Urinary bladder (tissue), 4 donors: ENCODE results near the gene CFAP119. TPM values are rescaled to one million over a fixed set of nuclear protein-coding genes. Genes with fewer than 3 reads are reported as not detected.

Experiments used
- DNase-seq: peaks from one replicate; pipeline ENCODE4 v3.0.0-alpha.2; 2015; ENCODE audit errors: extremely low spot score
- H3K27ac ChIP-seq: one replicate; pipeline ENCODE4 v1.5.1; 2013; ENCODE audit warnings: low read depth, mild to moderate bottlenecking, moderate library complexity
- H3K36me3 ChIP-seq: one replicate; pipeline ENCODE4 v1.6.1; 2013; ENCODE audit warnings: mild to moderate bottlenecking, moderate library complexity; ENCODE audit not compliant: insufficient read depth
- H3K4me1 ChIP-seq: one replicate; pipeline ENCODE4 v1.6.1; 2013; ENCODE audit warnings: mild to moderate bottlenecking, moderate library complexity; ENCODE audit not compliant: insufficient read depth
- H3K4me3 ChIP-seq: one replicate; pipeline ENCODE4 v1.5.1; 2013; ENCODE audit warnings: low read depth, low read length
- WGBS: extraction: QIAGEN DNeasy Blood & Tissue Kit; methylation state at CpG from one replicate; pipeline ENCODE4 v1.1.7; 2013; 5-methylcytosine and 5-hydroxymethylcytosine counted together
- polyA plus RNA-seq: library from polyadenylated mRNA; stranded (reverse); fragments of 200-250 nt; gene quantifications from one replicate; pipeline ENCODE4 v1.2.3, GENCODE V29; 2013
- total RNA-seq: library from RNA; depleted of rRNA; stranded (reverse); fragments of >200 nt; gene quantifications from one replicate; pipeline ENCODE4 v1.2.3, GENCODE V29; 2014
- donor health status: healthy with polysubstance abuse.
- donor health status: healthy.

The CFAP119 gene
- total and polyA plus RNA-seq, 2 donors = 1.3 to 3.1 TPM

DNA sequence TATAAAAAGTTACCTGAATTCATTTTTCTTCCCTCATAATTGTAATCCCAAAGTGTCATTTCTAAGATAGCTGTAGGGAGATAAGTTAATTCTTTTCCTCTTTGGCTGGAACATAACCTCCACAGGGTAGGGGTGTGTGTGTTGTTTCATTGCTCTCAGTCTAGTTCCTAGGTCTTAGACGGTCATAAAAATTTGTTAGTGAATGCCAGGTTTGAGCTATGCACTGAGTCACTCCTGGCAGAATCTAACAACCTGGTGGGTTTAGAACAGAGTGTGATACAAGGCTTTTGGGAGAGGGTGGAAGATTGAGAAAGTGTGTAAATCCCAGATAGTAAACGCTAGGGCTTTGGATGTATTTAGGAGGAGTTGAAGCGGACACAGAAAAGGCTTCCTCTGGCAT lies 14.5 kb downstream of the CFAP119 start:
- 33% methylated on average over 3 of the region's 3 CpGs for WGBS
- DNase-seq = no peak
- Histone ChIP-seq H3K4me1 (no peaks in the 10 kb centered on the region), H3K27ac (peak overlapping the region; percentile 78), H3K36me3 (no peaks in the 10 kb centered on the region), H3K4me3 (peak overlapping the region; percentile 39)

- DNase-seq = no peak
- 90% methylated on average over 9 of the region's 9 CpGs for WGBS
- Histone ChIP-seq H3K27ac (no peak overlapping the region), H3K4me3 (no peak overlapping the region), H3K36me3 (no peaks in the 10 kb centered on the region), H3K4me1 (no peaks in the 10 kb centered on the region)
These were observed 15.2 kb downstream of the CFAP119 start for GRCh38 chr16:30746638-30747175.

GRCh38 chr16:30745082-30745481 lies 16.8 kb downstream of the CFAP119 start:
- Histone ChIP-seq H3K4me1 (no peaks in the 10 kb centered on the region), H3K36me3 (no peaks in the 10 kb centered on the region), H3K27ac (no peak overlapping the region), H3K4me3 (no peak overlapping the region)
- DNase-seq = no peak
- 82% methylated on average over 2 of the region's 2 CpGs for WGBS

- Histone ChIP-seq H3K4me3 (no peak overlapping the region), H3K4me1 (no peaks in the 10 kb centered on the region), H3K27ac (no peak overlapping the region), H3K36me3 (no peaks in the 10 kb centered on the region)
- WGBS = 68% methylated on average over 2 of the region's 2 CpGs
- no peak for DNase-seq
These were observed 17.7 kb downstream of the CFAP119 start for GRCh38 chr16:30744183-30744582.

GRCh38 chr16:30743716-30744115 lies 18.1 kb downstream of the CFAP119 start:
- H3K36me3 ChIP-seq = peaks cover under 1% of the 10 kb centered on the region
- WGBS = 91% methylated on average over 11 of the region's 11 CpGs
- no peaks in the 10 kb centered on the region for H3K4me1 ChIP-seq
- H3K27ac ChIP-seq = no peak overlapping the region
- H3K4me3 ChIP-seq = no peak overlapping the region
- DNase-seq = no peak

GRCh38 chr16:30741461-30741914 lies 20.4 kb downstream of the CFAP119 start:
- Histone ChIP-seq H3K27ac (peak overlapping the region; percentile 66), H3K4me3 (no peak overlapping the region), H3K4me1 (no peaks in the 10 kb centered on the region), H3K36me3 (peaks cover 6% of the 10 kb centered on the region)
- 81% methylated on average over 6 of the region's 6 CpGs for WGBS
- DNase-seq = peak; percentile 70

DNA sequence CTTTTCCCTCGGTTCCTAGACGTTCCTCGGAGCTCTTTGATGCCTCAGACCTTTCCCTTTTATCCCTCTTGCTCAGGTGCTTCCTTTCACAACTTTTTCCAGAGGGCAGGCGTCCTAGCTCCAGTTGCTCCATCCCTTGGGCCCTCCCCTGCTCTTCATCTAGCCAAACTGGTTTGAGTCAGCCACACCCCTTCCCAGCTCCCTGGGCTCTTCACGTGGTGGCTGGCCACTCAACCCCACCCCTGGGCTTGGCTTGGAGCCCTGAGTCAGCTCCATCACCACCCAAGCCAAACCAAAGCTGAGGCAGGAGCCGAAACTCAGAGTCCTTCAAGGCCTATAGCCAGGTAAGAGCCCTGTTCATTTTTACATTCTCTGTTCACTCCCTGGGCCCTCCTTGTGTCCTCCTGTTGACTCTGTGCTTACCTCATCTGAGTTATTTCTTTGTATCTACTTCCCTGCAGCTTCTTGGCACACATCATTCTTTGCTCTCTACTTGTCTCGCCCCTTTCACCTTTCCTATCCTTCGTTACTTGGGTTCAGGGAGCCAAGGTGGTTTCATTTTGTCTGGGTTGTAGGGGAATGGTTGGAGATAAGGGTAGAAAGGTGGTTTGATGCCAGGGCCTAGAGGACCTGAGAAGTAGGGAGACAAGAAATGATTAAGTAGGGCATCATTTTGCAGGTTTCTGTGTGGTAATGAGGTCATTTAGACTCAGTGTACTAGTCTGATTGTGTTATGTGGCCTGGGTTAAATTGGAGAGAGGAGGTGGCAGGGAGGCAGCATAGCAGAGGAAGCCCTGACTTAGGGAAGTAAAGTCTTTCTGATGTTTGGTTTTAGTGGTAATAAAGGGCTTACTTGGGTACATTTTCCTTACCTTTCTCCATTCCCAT lies 21.3 kb downstream of the CFAP119 start:
- 46% methylated on average over 8 of the region's 8 CpGs for WGBS
- no peaks in the 10 kb centered on the region for H3K4me1 ChIP-seq
- H3K27ac ChIP-seq = peak overlapping the region; percentile 66
- DNase-seq = peak; percentile 73
- H3K4me3 ChIP-seq = no peak overlapping the region
- peaks cover 6% of the 10 kb centered on the region for H3K36me3 ChIP-seq

- H3K4me1 ChIP-seq = no peaks in the 10 kb centered on the region
- H3K27ac ChIP-seq = peak overlapping the region; percentile 33
- H3K36me3 ChIP-seq = peaks cover 6% of the 10 kb centered on the region
- 87% methylated on average over 37 of the region's 37 CpGs for WGBS
- no peak for DNase-seq
- H3K4me3 ChIP-seq = no peak overlapping the region
These were observed 22.6 kb downstream of the CFAP119 start for GRCh38 chr16:30738984-30739951.

DNA sequence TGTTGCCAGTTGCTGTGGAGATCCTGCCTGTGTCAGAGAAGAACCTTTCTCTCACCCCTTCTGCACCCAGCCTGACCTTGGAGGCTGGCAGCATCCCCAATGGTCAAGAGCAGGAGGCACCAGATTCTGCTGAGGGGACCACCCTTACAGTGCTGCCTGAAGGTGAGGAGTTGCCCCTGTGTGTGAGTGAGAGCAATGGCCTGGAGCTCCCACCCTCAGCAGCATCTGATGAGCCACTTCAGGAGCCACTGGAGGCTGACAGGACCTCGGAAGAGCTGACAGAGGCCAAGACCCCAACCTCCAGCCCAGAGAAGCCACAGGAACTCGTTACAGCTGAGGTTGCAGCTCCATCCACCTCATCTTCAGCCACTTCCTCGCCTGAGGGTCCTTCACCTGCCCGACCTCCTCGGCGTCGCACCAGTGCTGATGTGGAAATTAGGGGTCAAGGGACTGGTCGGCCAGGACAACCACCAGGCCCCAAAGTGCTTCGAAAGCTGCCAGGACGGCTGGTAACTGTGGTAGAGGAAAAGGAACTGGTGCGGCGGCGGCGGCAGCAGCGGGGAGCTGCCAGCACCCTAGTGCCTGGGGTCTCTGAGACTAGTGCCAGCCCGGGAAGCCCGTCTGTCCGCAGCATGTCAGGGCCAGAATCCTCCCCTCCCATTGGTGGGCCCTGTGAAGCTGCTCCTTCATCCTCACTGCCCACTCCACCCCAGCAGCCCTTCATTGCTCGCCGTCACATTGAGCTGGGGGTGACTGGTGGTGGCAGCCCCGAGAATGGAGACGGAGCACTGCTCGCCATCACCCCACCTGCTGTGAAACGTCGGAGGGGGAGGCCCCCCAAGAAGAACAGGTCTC lies 23.8 kb downstream of the CFAP119 start:
- WGBS = 91% methylated on average over 25 of the region's 25 CpGs
- Histone ChIP-seq H3K4me1 (no peaks in the 10 kb centered on the region), H3K36me3 (peaks cover 6% of the 10 kb centered on the region), H3K4me3 (no peak overlapping the region), H3K27ac (no peak overlapping the region)
- no peak for DNase-seq

DNA sequence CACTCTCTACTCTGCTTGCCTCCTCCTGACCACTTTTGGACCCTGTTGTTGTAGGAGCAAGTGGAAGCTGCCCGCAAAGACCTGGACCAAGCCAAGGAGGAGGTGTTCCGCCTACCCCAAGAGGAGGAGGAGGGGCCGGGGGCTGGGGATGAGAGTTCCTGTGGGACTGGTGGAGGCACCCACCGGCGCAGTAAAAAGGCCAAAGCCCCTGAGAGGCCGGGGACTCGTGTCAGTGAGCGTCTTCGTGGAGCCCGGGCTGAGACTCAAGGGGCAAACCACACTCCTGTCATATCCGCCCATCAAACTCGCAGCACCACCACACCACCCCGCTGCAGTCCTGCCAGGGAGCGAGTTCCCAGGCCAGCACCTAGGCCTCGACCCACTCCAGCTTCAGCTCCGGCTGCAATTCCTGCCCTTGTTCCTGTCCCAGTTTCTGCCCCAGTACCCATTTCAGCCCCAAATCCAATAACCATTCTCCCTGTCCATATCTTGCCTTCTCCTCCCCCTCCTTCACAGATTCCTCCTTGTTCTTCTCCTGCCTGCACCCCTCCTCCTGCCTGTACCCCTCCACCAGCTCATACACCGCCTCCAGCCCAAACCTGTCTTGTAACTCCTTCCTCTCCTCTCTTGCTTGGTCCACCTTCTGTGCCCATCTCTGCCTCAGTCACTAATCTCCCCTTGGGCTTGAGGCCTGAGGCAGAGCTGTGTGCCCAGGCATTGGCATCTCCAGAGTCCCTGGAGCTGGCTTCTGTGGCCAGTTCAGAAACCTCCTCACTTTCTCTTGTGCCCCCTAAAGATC lies 24.7 kb downstream of the CFAP119 start:
- WGBS = 92% methylated on average over 17 of the region's 17 CpGs
- peaks cover 6% of the 10 kb centered on the region for H3K36me3 ChIP-seq
- DNase-seq = no peak
- no peaks in the 10 kb centered on the region for H3K4me1 ChIP-seq
- H3K27ac ChIP-seq = no peak overlapping the region
- H3K4me3 ChIP-seq = no peak overlapping the region

GRCh38 chr16:30731411-30731810 lies 30.5 kb downstream of the CFAP119 start:
- no peak overlapping the region for H3K27ac ChIP-seq
- no peaks in the 10 kb centered on the region for H3K36me3 ChIP-seq
- H3K4me3 ChIP-seq = no peak overlapping the region
- WGBS = 95% methylated on average over 3 of the region's 3 CpGs
- H3K4me1 ChIP-seq = no peaks in the 10 kb centered on the region
- no peak for DNase-seq
